Neuronal stem cell (in vitro differentiated cells): ENCODE results near the gene ARHGAP31.

Experiments
- DNase-seq: peaks from one replicate; pipeline ENCODE4 v3.0.0-alpha.2; 2013; ENCODE audit warnings: low spot score
- H2AFZ ChIP-seq: one replicate; pipeline ENCODE4 v1.6.1; 2013; ENCODE audit warnings: mild to moderate bottlenecking, low read length, inconsistent platforms
- H2AK5ac ChIP-seq: 2 replicates; pipeline ENCODE4 v1.6.1; 2013; ENCODE audit warnings: low read depth, mild to moderate bottlenecking, inconsistent platforms, low read length, moderate library complexity, mixed read lengths
- H2BK120ac ChIP-seq: 2 replicates; pipeline ENCODE4 v1.6.1; 2013; ENCODE audit warnings: low read depth, mild to moderate bottlenecking, inconsistent platforms, low read length, moderate library complexity, mixed read lengths
- H2BK12ac ChIP-seq: one replicate; pipeline ENCODE4 v1.6.1; 2013; ENCODE audit warnings: low read length, inconsistent platforms
- H2BK15ac ChIP-seq: 2 replicates; pipeline ENCODE4 v1.6.1; 2013; ENCODE audit warnings: mild to moderate bottlenecking, low read length, inconsistent platforms, mixed read lengths
- H2BK5ac ChIP-seq: one replicate; pipeline ENCODE4 v1.6.1; 2013; ENCODE audit warnings: inconsistent platforms, mild to moderate bottlenecking, low read length, moderate library complexity
- H3K14ac ChIP-seq: one replicate; pipeline ENCODE4 v1.6.1; 2013; ENCODE audit warnings: low read length, inconsistent platforms
- H3K18ac ChIP-seq: 2 replicates; pipeline ENCODE4 v1.6.1; 2013; ENCODE audit warnings: low read length, inconsistent platforms
- H3K23ac ChIP-seq: 2 replicates; pipeline ENCODE4 v1.6.1; 2013; ENCODE audit warnings: low read depth, mild to moderate bottlenecking, mixed read lengths, low read length, inconsistent platforms; ENCODE audit not compliant: poor library complexity
- H3K27ac ChIP-seq: replicated peaks from 3 replicates; pipeline ENCODE4 v1.5.1; 2013; ENCODE audit warnings: low read length, inconsistent platforms
- H3K27me3 ChIP-seq, 3 experiments: 2 replicates each; pipeline ENCODE4 v1.6.1; 2013; ENCODE audit warnings: low read length in 3 of 3, mild to moderate bottlenecking in 2 of 3, inconsistent platforms in 1 of 3, low read depth in 1 of 3, mixed read lengths in 1 of 3, moderate library complexity in 1 of 3; ENCODE audit not compliant: control insufficient read depth in 3 of 3, insufficient read depth in 3 of 3
- H3K36me3 ChIP-seq, 2 donors: replicated peaks in 1 of 2; 2 replicates each; pipeline ENCODE4 v1.6.1; 2013; ENCODE audit warnings: low read length in 2 of 2; ENCODE audit not compliant: control insufficient read depth in 2 of 2, insufficient read depth in 2 of 2
- H3K4ac ChIP-seq: 2 replicates; pipeline ENCODE4 v1.6.1; 2013; ENCODE audit warnings: inconsistent platforms, mild to moderate bottlenecking, low read length, moderate library complexity
- H3K4me1 ChIP-seq, 2 donors: 1 replicate in 1 of 2; 2 replicates in 1 of 2; pipeline ENCODE4 v1.6.1; 2013; ENCODE audit warnings: low read length in 2 of 2, low read depth in 1 of 2; ENCODE audit not compliant: control insufficient read depth in 2 of 2, insufficient read depth in 1 of 2
- H3K4me2 ChIP-seq: one replicate; pipeline ENCODE4 v1.6.1; 2013; ENCODE audit warnings: mild to moderate bottlenecking, low read length, inconsistent platforms; ENCODE audit not compliant: insufficient read depth, poor library complexity, severe bottlenecking
- H3K4me3 ChIP-seq, 2 donors: 2 replicates each; pipeline ENCODE4 v1.5.1; 2013; ENCODE audit warnings: low read length in 2 of 2, mild to moderate bottlenecking in 2 of 2, inconsistent platforms in 1 of 2, moderate library complexity in 1 of 2
- H3K79me1 ChIP-seq: one replicate; pipeline ENCODE4 v1.6.1; 2013; ENCODE audit warnings: low read depth, mild to moderate bottlenecking, inconsistent platforms, low read length, moderate library complexity
- H3K9ac ChIP-seq: one replicate; pipeline ENCODE4 v1.6.1; 2013; ENCODE audit warnings: mild to moderate bottlenecking, low read depth, low read length, inconsistent platforms; ENCODE audit not compliant: poor library complexity
- H3K9me3 ChIP-seq, 2 donors: replicated peaks in 1 of 2; 2 replicates each; pipeline versions ENCODE3 to v1.6.1; 2013; ENCODE audit warnings: low read length in 2 of 2, mild to moderate bottlenecking in 2 of 2, inconsistent platforms in 1 of 2, low read depth in 1 of 2, mixed read lengths in 1 of 2, moderate library complexity in 1 of 2; ENCODE audit not compliant: control insufficient read depth in 2 of 2, insufficient read depth in 1 of 2
- H4K8ac ChIP-seq: one replicate; pipeline ENCODE4 v1.6.1; 2013; ENCODE audit warnings: low read depth, mild to moderate bottlenecking, inconsistent platforms, low read length, moderate library complexity
- H4K91ac ChIP-seq: one replicate; pipeline ENCODE4 v1.6.1; 2013; ENCODE audit warnings: low read length, low read depth, mild to moderate bottlenecking, inconsistent platforms; ENCODE audit not compliant: poor library complexity
- WGBS, 2 donors: extraction: QIAGEN DNeasy Blood & Tissue Kit; methylation state at CpG; one replicate each; pipeline ENCODE4 v1.1.7; 2013; ENCODE audit warnings: missing lambda C conversion rate in 2 of 2, mixed read lengths in 1 of 2; ENCODE audit not compliant: insufficient read length in 2 of 2, insufficient replicate concordance in 1 of 2; ENCODE audit errors: extremely low coverage in 2 of 2; 5-methylcytosine and 5-hydroxymethylcytosine counted together

The ARHGAP31 gene

DNA sequence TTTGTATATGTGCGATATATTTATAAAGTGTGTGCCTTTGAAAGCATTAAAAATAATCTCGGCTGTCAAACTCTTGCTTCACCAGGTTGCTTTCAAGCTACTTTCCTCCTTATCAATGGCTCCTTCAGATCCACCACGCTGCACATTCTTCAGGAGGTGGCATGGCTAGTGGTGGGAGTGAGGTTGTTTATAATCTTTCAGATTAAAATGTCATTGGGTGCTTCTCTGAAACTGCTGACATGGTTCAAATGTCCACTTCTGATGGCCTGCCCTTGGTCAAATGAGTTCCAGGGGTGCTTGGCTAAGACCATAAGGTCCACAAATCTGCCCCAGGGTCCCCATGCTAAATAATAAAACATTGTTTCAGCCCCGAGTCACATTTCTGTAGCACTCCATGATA, 36.7 kb downstream of the ARHGAP31 start:
- H2BK120ac ChIP-seq: no peak overlapping the region
- H3K23ac ChIP-seq: no peak overlapping the region
- no peak overlapping the region for H3K4me3 ChIP-seq
- no peak overlapping the region for H3K4ac ChIP-seq
- no peak overlapping the region for H2BK15ac ChIP-seq
- H2BK12ac ChIP-seq: no peak overlapping the region
- peaks cover 3 to 9% of the 10 kb centered on the region in 2 donors for H3K4me1 ChIP-seq
- H3K4me2 ChIP-seq: no peak overlapping the region
- no peak overlapping the region for H3K18ac ChIP-seq
- H3K79me1 ChIP-seq: no peaks in the 10 kb centered on the region
- no peaks in the 10 kb centered on the region for H3K27me3 ChIP-seq
- H2AFZ ChIP-seq: no peak overlapping the region
- H3K36me3 ChIP-seq: no peaks in the 10 kb centered on the region
- H4K91ac ChIP-seq: no peak overlapping the region
- H3K14ac ChIP-seq: no peak overlapping the region
- no CpG with 5 or more reads among the region's 4 CpGs for WGBS, 2 donors
- no peak overlapping the region for H3K27ac ChIP-seq
- no peak overlapping the region for H2AK5ac ChIP-seq
- no peak overlapping the region for H3K9ac ChIP-seq
- no peak overlapping the region for H4K8ac ChIP-seq
- no peak for DNase-seq
- H2BK5ac ChIP-seq: no peak overlapping the region
- no peaks in the 10 kb centered on the region for H3K9me3 ChIP-seq

DNA sequence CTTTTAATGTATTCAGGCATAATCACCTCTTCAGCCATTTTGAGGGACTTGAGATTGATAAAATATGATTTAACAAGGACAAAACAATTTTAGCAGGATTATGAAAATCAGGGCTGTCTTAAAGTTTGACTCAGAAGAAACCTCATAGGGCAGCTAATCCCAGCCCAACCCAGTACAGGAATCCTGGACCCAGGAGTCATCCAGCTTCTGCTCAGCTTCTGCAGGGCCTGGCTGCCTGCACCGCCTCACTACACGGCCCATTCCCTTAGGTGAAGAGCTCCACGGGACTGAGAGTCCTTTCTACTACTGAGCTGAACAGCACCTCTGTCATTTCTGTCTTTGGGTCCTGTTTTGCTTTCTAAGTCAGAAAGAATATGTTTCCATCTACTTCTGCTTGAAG, 37.5 kb downstream of the ARHGAP31 start:
- Histone ChIP-seq H3K4me3 (no peak overlapping the region), H2AK5ac (no peak overlapping the region), H3K14ac (no peak overlapping the region), H2BK12ac (no peak overlapping the region), H2BK15ac (no peak overlapping the region), H3K9me3 (no peaks in the 10 kb centered on the region), H3K27me3 (no peaks in the 10 kb centered on the region), H3K23ac (no peak overlapping the region), H3K27ac (no peak overlapping the region), H3K9ac (peak overlapping the region; percentile 24), H2BK120ac (no peak overlapping the region), H3K4ac (no peak overlapping the region), H3K4me2 (no peak overlapping the region), H3K4me1 (peaks cover 3 to 9% of the 10 kb centered on the region in 2 donors), H4K91ac (no peak overlapping the region), H2AFZ (no peak overlapping the region), H4K8ac (no peak overlapping the region), H3K36me3 (no peaks in the 10 kb centered on the region), H3K79me1 (no peaks in the 10 kb centered on the region), H2BK5ac (no peak overlapping the region), H3K18ac (no peak overlapping the region)
- DNase-seq: no peak
- WGBS, 2 donors: no CpG with 5 or more reads among the region's 3 CpGs

DNA sequence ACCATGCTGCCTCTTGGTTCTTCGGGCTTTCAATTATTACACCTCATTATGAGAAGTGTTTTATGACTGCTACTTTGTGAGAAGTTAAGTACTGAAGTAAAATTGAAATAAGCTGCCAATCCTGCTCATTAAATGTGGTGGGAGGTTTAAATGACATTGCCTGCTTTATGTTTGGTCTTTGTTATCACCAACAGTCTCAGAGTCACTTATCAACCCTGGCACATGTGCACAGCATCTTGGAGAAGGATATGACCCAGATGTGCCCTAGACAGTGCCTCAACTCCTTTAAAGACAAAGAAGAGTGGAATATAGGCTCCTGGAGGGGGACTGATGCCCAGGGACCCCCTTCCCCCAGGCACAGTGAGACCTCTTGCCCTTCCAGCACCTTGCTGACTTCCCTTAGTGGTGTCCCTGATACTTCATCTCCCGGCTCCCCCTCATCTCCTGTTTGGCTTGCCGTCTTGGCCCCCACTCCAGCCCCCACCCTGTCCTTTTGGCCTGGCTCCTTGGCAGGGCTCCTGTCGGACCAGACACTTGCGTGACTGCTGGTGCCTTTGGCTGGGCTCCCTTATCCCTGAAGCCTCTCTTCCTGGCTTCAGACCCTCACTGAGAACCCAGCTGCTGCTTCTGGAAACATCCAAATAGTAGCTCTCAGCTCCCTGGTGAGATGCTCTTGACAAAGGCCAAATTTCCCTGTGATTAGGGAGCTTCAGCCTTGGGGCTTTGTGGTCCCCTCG, 39.8 kb downstream of the ARHGAP31 start:
- Histone ChIP-seq H2AFZ (no peak overlapping the region), H3K23ac (no peak overlapping the region), H3K79me1 (no peaks in the 10 kb centered on the region), H3K18ac (peak overlapping the region; percentile 4), H2BK5ac (no peak overlapping the region), H4K91ac (no peak overlapping the region), H3K4me3 (no peak overlapping the region), H3K4ac (no peak overlapping the region), H3K27me3 (no peaks in the 10 kb centered on the region), H3K9ac (no peak overlapping the region), H2BK15ac (no peak overlapping the region), H3K4me1 (peaks cover 3 to 9% of the 10 kb centered on the region in 2 donors), H4K8ac (no peak overlapping the region), H2BK12ac (no peak overlapping the region), H3K14ac (no peak overlapping the region), H2BK120ac (no peak overlapping the region), H3K36me3 (no peaks in the 10 kb centered on the region), H2AK5ac (no peak overlapping the region), H3K27ac (no peak overlapping the region), H3K4me2 (no peak overlapping the region), H3K9me3 (no peaks in the 10 kb centered on the region)
- WGBS, 2 donors: no CpG with 5 or more reads among the region's 6 CpGs
- DNase-seq: no peak

DNA sequence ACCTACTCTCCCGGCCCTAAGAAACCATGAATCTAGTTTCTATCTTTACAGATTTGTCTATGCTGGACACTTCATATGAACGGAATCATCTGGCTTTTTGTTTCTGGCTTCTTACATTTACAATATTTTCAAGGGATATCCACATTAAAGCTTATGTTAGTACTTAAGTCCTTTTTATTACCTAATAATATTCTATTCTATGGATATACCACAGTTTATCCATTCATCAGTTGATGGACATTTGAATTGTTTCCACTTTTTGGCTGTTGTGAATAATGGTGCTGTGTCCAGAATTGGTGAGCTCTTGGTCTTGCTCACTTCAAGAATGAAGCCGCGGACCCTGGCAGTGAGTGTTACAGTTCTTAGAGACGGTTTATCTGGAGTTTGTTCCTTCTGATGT, 42.6 kb downstream of the ARHGAP31 start:
- Histone ChIP-seq H3K27me3 (no peaks in the 10 kb centered on the region), H4K8ac (no peak overlapping the region), H3K4me3 (no peak overlapping the region), H3K9ac (no peak overlapping the region), H2AFZ (no peak overlapping the region), H3K18ac (no peak overlapping the region), H3K79me1 (no peaks in the 10 kb centered on the region), H3K4me2 (no peak overlapping the region), H3K36me3 (no peaks in the 10 kb centered on the region), H2AK5ac (no peak overlapping the region), H3K27ac (no peak overlapping the region), H2BK15ac (no peak overlapping the region), H3K23ac (no peak overlapping the region), H3K4ac (no peak overlapping the region), H2BK5ac (no peak overlapping the region), H2BK120ac (no peak overlapping the region), H4K91ac (no peak overlapping the region), H3K14ac (no peak overlapping the region), H3K4me1 (peaks cover 0 to 2% of the 10 kb centered on the region in 2 donors), H2BK12ac (no peak overlapping the region), H3K9me3 (no peaks in the 10 kb centered on the region)
- DNase-seq: no peak
- WGBS, 2 donors: no CpG with 5 or more reads among the region's 5 CpGs
